Measurements from ENCODE around the gene ANO8.
"Not testable (repeated sequence)": the region's sequence is repeated elsewhere in the genome, so short reads cannot be mapped to it uniquely, and the experiment has no call there.

ANO8 gene

DNA sequence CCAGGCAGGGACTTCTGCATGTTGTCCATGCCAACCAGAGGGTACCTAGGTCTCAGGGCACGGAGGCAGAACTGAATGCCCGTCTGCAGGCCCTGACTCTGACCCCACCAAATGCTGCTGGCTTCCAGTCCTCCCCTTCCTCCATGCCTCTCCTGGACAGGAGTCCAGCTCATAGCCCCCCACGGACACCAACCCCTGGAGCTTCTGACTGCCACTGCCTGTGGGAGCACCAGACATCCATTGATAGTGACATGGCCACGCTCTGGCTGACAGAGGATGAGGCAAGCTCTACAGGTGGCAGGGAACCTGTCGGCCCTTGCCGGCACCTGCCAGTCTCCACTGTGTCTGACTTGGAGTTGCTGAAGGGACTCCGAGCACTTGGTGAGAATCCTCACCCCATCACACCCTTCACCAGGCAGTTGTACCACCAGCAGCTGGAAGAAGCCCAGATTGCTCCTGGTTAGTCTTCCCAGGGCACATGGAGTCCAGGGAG, 51.1 kb downstream of the ANO8 start:
- DNase-seq (ENCODE audit: low spot score) = no peak
- in situ Hi-C loops (cut with MboI; ENCODE audit: low sequenced_read_pairs, unreplicated experiment) = loop anchor here (10.0 kb wide), 1 partner anchor 219 kb away; no protein-coding TSS in a partner anchor
- TF ChIP-seq, protein P1, sequence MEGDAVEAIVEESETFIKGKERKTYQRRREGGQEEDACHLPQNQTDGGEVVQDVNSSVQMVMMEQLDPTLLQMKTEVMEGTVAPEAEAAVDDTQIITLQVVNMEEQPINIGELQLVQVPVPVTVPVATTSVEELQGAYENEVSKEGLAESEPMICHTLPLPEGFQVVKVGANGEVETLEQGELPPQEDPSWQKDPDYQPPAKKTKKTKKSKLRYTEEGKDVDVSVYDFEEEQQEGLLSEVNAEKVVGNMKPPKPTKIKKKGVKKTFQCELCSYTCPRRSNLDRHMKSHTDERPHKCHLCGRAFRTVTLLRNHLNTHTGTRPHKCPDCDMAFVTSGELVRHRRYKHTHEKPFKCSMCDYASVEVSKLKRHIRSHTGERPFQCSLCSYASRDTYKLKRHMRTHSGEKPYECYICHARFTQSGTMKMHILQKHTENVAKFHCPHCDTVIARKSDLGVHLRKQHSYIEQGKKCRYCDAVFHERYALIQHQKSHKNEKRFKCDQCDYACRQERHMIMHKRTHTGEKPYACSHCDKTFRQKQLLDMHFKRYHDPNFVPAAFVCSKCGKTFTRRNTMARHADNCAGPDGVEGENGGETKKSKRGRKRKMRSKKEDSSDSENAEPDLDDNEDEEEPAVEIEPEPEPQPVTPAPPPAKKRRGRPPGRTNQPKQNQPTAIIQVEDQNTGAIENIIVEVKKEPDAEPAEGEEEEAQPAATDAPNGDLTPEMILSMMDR (IDR thresholded peaks at IDR 0.05; ENCODE audit: borderline replicate concordance, control extremely low read depth, extremely low read depth, insufficient read depth, missing control alignments) = no peak

DNA sequence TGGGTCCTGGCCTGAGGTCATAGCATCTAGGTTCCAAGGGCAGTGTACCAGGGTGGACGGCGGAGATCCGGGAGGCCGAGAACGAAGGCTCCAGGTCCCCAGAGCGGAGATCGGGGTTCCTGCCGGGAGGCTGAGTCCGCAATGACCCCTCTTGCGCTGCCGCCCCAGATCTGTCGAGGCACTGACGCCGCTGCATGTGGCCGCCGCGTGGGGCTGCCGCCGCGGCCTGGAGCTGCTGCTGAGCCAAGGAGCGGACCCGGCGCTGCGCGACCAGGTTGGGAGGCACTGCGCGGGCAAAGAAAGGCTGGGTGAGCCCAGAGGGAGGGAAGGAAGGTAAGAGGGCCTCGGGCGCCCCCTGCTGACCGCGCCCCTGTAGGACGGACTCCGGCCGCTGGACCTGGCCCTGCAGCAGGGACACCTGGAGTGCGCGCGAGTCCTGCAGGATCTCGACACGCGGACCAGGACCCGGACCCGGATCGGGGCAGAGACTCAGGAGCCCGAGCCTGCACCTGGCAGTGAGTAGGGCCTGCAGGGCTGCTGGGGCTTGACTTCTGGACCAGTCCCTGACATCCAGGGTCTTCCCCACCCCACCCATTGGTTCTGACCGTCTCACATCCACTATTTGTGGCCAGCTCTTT, 52.0 kb downstream of the ANO8 start:
- TF ChIP-seq, protein P1 (IDR thresholded peaks at IDR 0.05; ENCODE audit: borderline replicate concordance, control extremely low read depth, extremely low read depth, insufficient read depth, missing control alignments) = peak; percentile 92
- DNase-seq (ENCODE audit: low spot score) = peak; percentile 93
- in situ Hi-C loops (cut with MboI; ENCODE audit: low sequenced_read_pairs, unreplicated experiment) = loop anchor here (10.0 kb wide), 1 partner anchor 218 kb away; no protein-coding TSS in a partner anchor

DNA sequence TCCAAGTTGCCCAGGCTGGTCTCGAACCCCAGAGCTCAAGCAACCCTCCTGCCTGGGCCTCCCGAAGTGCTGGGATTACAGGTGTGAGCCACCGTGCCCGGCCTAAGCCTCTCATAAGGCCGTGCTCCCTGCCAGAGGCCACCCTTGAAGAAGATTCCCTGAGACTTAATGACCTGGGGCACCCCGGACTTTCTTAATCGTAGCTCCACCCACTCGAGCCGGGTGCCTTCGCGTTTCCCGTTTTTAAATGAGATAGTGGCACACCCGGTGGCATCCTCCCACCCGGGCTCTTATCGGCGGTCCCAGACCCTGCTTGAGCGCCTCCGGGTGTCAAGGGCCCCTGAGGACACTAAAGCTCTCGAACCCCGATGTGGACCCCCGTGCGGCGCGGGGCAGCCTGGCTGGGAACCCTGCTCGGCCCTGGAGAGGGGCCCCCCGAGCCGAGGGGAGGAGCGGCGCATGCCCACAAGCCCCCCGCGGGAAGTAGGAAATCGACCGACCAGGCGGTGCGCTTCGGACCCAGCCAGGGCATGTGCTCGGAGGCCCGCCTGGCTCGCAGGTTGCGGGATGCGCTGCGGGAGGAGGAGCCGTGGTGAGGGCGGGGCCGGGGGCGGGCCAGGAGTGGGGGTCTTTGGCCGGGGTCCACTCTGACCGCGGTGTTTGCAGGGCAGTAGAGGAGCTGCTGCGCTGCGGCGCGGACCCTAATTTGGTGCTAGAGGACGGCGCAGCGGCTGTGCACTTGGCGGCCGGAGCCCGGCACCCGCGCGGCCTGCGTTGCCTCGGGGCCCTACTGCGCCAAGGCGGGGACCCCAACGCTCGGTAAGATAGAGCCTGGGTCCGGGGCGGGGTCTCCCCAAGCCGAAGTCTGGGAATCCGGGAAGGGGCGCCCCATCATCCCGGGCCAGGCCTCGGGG, 53.0 kb downstream of the ANO8 start, which contains the start of gene ANKLE1:
Gene ANKLE1 (plus strand): TSS at position 511 of the 914 bp plus-strand sequence. CDS start 20 bp downstream, at position 531.
- TF ChIP-seq, protein P1 (IDR thresholded peaks at IDR 0.05; ENCODE audit: borderline replicate concordance, control extremely low read depth, extremely low read depth, insufficient read depth, missing control alignments) = no peak
- in situ Hi-C loops (cut with MboI; ENCODE audit: low sequenced_read_pairs, unreplicated experiment) = loop anchor here (10.0 kb wide), 1 partner anchor 217 kb away; no protein-coding TSS in a partner anchor
- DNase-seq (ENCODE audit: low spot score) = peak; percentile 86

DNA sequence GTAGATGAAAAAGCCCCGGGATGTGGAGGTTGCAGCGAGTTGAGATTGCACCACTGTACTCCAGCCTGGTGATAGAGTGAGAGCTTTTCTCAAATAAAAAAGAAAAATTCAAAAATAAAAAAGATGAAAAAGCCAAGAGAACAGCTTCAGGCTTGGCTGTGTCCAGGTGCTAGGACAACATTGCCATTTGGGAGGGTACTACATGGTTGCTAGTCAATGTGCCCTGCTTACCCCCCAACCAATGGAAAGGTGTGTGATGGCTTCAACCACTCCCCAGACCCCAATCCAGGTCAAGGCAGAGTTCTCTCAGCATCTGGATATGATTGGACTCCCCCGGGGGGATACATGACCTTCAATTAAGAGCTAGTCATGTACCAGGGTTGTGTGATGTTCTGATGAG, 55.2 kb downstream of the ANO8 start:
- TF ChIP-seq, protein P1 (IDR thresholded peaks at IDR 0.05; ENCODE audit: borderline replicate concordance, control extremely low read depth, extremely low read depth, insufficient read depth, missing control alignments) = no peak
- in situ Hi-C loops (cut with MboI; ENCODE audit: low sequenced_read_pairs, unreplicated experiment) = no loop called here

DNA sequence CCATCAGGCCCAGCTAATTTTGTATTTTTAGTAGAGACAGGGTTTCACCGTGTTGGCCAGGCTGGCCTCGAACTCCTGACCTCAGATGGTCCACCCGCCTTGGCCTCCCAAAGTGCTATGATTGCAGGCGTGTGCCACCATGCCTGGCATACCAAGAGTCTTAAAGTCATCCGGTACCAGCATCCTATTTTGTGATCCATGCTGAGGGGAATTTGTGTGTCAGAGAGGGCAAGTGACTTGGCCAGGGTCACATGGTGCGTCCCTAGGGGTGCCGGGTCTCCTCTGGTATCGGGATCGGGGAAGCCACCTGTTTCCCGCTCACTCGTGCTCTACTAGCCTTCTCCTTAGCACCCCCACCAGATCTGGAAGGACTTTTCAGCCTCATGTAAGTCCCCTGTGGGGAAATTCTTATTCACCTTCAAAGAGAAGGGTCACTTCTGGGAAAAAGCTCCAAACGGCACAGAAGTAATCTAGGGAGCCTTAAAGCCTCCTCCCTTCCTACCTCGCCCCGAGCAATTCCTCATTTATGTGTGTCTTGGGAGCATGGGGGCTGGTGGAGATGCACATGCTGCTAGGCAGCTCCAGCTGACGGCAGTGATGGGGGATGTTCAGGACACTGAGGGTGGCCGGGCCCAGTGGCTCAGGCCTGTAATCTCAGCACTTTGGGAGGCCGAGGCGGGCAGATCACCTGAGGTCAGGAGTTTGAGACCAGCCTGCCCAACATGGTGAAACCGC, 59.0 kb downstream of the ANO8 start:
- in situ Hi-C loops (cut with MboI; ENCODE audit: low sequenced_read_pairs, unreplicated experiment) = no loop called here

More for the DNA sequence above, 55.2 kb downstream of the ANO8 start:
- DNase-seq (ENCODE audit: low spot score) = no peak

DNA sequence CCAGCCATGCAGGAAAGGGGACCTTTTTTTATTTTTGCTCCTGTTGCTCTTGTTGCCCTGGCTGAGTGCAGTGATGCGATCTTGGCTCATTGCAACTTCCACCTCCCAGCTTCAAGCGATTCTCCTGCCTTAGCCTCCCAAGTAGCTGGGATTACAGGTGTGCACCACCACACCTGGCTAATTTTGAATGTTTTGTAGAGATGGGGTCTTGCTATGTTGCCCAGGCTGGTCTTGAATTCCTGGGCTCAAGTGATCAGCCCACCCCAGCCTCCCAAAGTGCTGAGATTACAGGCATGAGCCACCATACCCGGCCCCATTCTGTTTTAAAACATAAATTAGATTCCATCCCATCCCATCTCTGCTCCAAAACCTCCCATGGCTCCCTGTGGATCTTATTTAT, 59.8 kb downstream of the ANO8 start:
- DNase-seq (ENCODE audit: low spot score); in situ Hi-C loops (cut with MboI; ENCODE audit: low sequenced_read_pairs, unreplicated experiment): not testable (repeated sequence)

More for the DNA sequence above, 59.0 kb downstream of the ANO8 start:
- TF ChIP-seq, protein P1 (IDR thresholded peaks at IDR 0.05; ENCODE audit: borderline replicate concordance, control extremely low read depth, extremely low read depth, insufficient read depth, missing control alignments) = no peak
- DNase-seq (ENCODE audit: low spot score) = no peak
